GM18861 (cell line): Measurements from ENCODE around the gene ATP7B.
"Not testable (repeated sequence)": the region's sequence is repeated elsewhere in the genome, so short reads cannot be mapped to it uniquely, and the experiment has no call there.

Source experiments
- ATAC-seq: cut with Tn5 transposase; IDR thresholded peaks from one replicate; pipeline ENCODE4 v1.9.1; 2021; ENCODE audit not compliant: unreplicated experiment

ATP7B gene

GRCh38 chr13:52006523-52007245, 4.6 kb downstream of the ATP7B start:
- ATAC-seq: no peak

DNA sequence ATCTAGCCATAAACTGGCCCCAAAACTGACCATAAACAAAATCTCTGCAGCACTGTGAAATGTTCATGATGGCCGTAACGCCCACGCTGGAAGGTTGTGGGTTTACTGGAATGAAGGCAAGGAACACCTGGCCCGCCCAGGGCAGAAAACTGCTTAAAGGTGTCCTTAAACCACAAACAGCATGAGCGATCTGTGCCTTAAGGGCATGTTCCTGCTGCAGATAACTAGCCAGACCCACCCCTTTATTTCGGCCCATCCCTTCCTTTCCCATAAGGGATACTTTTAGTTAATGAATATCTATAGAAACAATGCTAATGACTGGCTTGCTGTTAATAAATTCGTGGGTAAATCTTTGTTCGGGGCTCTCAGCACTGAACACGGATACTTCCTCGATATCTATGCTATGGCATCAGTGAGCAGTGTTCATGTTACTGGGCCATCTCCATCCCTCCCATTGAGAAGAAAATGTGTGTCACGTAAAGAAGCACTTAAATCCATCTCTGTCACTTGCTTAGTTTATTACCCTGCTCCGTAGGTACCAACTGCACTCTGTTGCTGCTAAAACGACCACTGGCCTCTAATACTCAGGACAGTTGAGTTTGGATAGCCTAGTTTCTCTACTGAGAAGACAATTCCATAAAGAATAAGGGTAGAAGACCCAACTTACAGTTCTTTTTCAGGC, 5.3 kb downstream of the ATP7B start:
- no peak for ATAC-seq

DNA sequence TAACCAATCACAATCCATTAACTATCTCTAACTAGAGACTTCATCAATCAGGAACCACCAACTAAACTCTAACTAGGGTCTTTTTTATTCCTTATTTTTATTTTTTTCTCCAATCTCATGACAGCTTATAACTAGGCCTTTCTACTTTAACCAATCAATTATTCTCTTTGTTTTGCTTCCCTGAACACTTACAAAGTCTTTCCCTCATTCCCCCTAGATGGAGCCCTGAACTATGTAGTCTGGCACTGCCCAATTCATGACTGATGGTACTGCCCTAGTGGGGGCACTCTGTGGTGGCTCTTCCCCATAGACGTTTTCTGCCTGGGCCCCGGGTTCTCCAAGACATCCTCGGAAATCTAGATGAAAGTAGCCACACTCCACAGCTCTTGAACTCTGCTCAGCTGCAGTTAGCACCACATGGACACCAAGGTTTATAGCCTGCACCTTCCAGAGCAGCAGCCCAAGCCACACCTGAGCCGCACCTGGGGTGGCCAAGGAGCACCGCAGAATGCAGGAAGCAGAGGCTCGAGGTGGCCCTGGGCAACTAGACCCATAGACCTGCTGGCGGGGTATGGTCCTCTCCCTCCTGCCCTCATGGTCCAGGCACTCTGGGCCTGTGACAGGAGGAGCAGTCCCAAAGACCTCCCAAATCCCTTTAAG, 6.6 kb downstream of the ATP7B start:
- ATAC-seq: no peak

GRCh38 chr13:52003541-52003940, 7.7 kb downstream of the ATP7B start:
- ATAC-seq: no peak

DNA sequence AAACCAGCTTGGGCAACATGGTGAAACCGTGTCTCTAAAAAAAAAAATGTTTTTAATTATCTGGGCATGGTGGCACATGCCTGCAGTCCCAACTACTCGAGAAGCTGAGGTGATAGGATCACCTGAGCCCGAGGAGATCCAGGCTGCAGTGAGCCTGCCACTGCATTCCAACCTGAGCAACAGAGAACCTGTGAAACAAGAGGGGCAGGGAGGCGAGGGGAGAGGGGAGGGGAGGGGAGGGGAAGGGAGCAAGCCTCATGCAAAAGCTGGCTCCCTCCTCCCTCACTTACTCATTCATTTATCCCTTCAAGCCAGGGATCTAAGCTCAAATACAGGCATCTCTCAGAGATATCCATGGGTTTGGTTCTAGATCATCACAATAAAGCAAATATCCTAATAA, 8.9 kb downstream of the ATP7B start:
- no peak for ATAC-seq

GRCh38 chr13:52001120-52001731, 10.0 kb downstream of the ATP7B start:
- ATAC-seq: peak; percentile 86

- no peak for ATAC-seq
Observed at GRCh38 chr13:51999921-52000320, 11.3 kb downstream of the ATP7B start.

DNA sequence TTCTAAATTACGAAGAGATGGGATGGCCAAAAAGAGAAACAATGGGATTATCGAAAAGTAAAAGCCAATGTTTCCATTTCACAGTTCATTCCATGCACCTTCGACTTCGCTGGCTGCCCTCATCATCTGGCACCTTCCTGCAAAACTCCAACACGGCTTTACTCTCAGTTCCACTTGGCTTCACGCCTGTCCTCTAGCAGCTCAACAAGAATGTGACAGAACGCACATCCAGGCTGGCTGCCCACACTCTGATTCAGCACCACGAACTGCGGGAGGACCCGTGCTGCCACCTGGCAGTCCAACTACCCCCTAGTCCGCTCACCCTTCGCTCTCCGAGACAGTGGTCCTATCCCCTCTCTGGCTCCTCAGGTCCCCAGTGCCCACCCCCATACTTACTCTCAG, 11.7 kb downstream of the ATP7B start:
- ATAC-seq: no peak

GRCh38 chr13:51998723-51999509, 12.3 kb downstream of the ATP7B start:
- no peak for ATAC-seq

DNA sequence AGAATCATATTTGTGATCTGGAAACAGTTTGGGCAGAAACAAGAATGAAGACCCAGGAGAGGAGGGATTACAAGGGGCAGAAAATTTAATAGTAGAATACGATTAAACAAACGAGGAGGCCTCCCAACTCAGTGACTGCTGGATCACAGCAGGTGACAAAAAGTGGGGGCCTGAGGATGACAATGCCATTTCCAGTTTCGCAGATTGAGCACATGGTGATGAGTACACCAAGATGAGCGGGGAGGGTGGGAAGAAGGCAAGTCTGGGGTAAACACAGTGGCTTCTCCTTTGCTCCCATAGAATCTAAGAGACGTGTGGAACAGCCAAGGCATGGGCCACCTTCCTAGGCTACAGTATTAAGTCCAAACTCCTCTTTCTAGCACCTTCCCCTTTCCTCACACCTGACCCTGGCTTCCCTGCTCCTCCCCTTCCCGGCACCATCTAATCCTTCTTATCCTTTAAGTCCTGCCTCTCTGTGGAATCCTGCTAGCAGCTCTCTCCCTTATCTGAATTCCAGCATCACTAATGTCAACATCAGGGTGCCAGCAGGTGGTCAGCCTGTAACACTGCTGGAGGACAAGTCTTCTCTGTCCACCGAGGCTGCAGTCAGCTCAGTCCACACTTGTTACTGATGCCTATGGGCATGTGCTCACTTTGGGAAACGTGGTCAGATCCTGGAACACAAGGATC, 13.5 kb downstream of the ATP7B start:
- no peak for ATAC-seq

- ATAC-seq: no peak
Observed at GRCh38 chr13:51997186-51997585, 14.1 kb downstream of the ATP7B start.

DNA sequence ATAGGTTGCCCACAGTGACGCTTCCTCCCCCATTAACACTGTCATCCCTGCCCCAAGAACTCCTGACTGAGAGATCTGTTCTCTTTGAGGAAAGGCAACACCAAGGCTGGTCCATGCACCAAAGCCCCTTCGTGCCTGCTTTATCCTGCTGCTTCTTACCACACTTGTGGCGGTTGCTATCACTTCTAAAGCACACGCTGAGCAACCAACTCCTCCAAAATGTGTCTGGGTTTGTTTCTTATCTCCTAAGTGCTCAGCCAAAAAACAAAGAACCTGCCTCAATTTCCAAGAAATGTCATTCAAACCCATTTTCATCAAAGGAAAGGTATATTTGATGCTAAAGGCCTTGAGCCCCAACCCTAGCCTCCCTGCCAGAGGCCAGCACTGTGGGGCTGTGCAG, 14.6 kb downstream of the ATP7B start:
- no peak for ATAC-seq

DNA sequence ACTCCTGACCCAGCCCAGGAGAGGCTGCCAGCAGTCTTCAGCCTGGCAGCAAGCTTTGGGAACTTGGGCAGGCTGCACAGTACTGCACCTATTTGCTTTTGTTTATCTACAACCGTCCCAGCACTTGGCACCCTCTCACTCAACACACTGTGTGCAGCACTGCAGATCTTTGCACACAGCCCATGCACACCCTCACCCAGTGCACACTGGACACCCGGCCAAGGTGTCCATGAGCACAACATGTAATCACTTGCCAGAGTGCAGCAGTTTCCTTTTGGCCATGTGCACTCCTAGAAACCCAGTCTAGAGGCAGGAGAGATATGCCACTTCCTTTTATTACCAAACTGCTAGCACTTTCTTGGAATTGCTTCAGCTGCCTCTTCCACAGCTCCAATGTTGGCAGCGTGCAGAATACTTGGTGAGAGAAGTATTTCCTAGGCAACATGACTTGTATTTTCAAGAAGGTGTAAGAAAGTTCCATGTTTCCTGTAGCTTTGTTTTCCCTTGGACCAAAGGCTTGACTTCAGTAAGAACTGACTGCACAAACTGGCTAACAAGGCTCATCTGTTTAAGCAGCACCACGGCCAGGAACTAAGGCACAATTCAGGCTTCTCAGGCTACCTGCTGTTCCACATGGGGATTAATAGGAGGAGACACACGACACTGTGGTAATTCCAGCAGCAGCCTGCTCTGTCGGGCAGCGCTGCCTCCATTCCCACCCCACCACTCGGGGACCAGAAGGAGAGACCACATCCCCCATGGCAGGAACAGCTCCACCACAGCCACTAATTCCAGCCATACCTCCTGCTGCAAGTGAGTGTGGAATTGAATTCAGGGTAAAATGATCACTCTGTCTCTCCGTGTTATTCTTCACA, 15.3 kb downstream of the ATP7B start:
- no peak for ATAC-seq

DNA sequence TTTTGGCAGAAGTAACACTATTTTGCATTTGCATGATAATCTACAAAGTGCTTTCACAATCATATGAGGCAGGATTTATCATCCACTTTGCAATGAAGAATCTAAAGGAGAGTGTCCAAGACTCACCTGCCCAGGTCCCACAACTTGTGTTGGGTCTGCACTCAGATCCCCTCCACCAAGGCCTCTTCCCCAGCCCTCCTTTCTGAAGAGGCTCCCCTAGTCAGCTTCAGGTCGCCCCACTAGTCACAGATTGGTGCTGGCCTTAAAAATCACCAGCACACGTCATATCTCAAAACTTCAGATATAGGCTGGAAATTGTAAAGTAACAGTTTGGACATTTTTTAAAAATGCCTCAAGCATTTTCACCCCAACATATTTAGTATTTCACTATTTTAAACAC, 17.5 kb downstream of the ATP7B start:
- no peak for ATAC-seq

GRCh38 chr13:51988988-51989618, 22.1 kb downstream of the ATP7B start:
- no peak for ATAC-seq

- not testable (repeated sequence) for ATAC-seq
Observed at GRCh38 chr13:51984904-51985303, 26.3 kb downstream of the ATP7B start.

- ATAC-seq: not testable (repeated sequence)
Observed at GRCh38 chr13:51983292-51983691, 28.0 kb downstream of the ATP7B start.

DNA sequence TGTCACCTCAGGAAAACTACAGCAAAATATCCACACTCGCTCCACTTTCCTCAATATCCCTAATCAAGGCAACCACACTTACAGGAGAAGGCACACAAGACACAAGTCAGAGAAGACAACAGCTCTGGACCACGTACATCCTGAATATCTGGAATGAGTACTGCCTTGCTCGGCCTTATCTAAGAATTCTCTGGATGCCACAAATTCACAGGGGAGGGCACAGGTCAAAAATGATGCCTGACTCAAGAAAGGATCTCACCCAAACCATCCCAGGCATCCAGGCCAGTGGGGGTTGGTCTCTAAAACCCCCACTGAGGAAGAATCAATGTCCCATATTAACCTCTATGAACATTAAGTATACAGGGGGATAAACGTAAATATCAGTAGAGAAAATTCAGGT, 29.9 kb downstream of the ATP7B start:
- no peak for ATAC-seq

DNA sequence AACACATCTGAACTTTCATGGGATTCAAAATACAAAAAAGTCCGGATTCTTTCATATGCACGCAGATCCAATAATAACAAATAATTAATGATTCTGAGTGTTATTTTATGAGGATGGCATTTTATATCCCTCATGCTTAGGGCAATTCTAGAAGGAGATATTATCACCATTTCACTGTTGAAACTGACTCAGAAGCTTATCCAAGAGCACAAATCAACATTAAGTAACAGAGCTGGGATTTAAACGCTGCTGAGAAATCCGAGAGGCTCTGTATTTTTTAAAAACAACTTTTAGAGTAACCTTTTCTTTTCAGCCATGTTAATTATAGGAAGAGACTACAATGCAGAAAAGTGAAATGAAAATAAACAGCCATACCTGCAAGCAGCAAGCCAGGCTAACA, 30.3 kb downstream of the ATP7B start:
- ATAC-seq: no peak
